ENCODE results near the gene CASZ1. TPM values are rescaled to one million over a fixed set of nuclear protein-coding genes. Genes with fewer than 3 reads are reported as not detected.

CASZ1 gene
- total and polyA plus RNA-seq, 8 donors, result 6.0 to 166 (median 39.8) TPM

- WGBS, 5 donors, result 89 to 96% (median 92%) methylated on average over 6 of the region's 6 CpGs
- H3K27me3 ChIP-seq, result no peaks in the 10 kb centered on the region
Observed at GRCh38 chr1:10610901-10611600, 185.4 kb downstream of the CASZ1 start.

DNA sequence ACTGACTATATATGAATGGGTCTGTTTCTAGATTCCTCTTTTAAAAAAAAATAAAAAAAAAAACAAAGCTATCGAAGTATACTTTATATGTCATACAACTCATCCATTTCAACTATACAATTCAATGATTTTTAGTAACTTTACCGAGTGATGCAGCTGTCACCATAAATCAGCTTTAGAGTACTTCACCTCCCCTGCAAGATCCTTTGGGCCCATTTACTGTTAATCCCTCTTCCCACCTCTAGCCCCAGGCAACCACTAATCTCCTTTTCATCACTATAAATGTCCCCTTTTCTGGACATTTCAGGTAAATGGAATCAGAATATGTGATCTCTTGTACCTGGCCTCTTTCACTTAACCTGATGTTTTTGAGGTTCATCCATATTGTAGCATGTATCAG lies 187.8 kb downstream of the CASZ1 start:
- Histone ChIP-seq H3K27me3 (no peaks in the 10 kb centered on the region), H3K4me1 (no peaks in the 10 kb centered on the region), H3K9me3 (no peaks in the 10 kb centered on the region), H3K36me3 (peaks cover 0 to 11% (median 2%) of the 10 kb centered on the region in 4 donors), H3K4me3 (no peak overlapping the region), H3K27ac (no peak overlapping the region)
- WGBS, 5 donors, result 87 to 99% (median 93%) methylated on average over 2 of the region's 2 CpGs
- no peak for DNase-seq
- TF ChIP-seq POLR2A (IDR thresholded peaks at IDR 0.05), result no peak
- TF ChIP-seq, protein P1, sequence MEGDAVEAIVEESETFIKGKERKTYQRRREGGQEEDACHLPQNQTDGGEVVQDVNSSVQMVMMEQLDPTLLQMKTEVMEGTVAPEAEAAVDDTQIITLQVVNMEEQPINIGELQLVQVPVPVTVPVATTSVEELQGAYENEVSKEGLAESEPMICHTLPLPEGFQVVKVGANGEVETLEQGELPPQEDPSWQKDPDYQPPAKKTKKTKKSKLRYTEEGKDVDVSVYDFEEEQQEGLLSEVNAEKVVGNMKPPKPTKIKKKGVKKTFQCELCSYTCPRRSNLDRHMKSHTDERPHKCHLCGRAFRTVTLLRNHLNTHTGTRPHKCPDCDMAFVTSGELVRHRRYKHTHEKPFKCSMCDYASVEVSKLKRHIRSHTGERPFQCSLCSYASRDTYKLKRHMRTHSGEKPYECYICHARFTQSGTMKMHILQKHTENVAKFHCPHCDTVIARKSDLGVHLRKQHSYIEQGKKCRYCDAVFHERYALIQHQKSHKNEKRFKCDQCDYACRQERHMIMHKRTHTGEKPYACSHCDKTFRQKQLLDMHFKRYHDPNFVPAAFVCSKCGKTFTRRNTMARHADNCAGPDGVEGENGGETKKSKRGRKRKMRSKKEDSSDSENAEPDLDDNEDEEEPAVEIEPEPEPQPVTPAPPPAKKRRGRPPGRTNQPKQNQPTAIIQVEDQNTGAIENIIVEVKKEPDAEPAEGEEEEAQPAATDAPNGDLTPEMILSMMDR (IDR thresholded peaks at IDR 0.05), result no peak
- TF ChIP-seq POLR2AphosphoS5 (IDR thresholded peaks at IDR 0.05), result no peak
- TF ChIP-seq EP300 (IDR thresholded peaks at IDR 0.05), result no peak
- intact Hi-C loops (cut with DNase I; ENCODE audit: low total_unique reads), result no loop called here

More at GRCh38 chr1:10610901-10611600, 185.4 kb downstream of the CASZ1 start:
- no peak for DNase-seq
- Histone ChIP-seq H3K4me1 (no peaks in the 10 kb centered on the region), H3K27ac (no peak overlapping the region), H3K36me3 (peaks cover 0 to 5% (median 2%) of the 10 kb centered on the region in 4 donors), H3K4me3 (no peak overlapping the region), H3K9me3 (no peaks in the 10 kb centered on the region)
- intact Hi-C loops (cut with DNase I; ENCODE audit: low total_unique reads), result no loop called here
- no peak for TF ChIP-seq POLR2AphosphoS5 (IDR thresholded peaks at IDR 0.05)
- TF ChIP-seq, protein P1 (IDR thresholded peaks at IDR 0.05), result no peak
- no peak for TF ChIP-seq POLR2A (IDR thresholded peaks at IDR 0.05)
- TF ChIP-seq EP300 (IDR thresholded peaks at IDR 0.05), result no peak

DNA sequence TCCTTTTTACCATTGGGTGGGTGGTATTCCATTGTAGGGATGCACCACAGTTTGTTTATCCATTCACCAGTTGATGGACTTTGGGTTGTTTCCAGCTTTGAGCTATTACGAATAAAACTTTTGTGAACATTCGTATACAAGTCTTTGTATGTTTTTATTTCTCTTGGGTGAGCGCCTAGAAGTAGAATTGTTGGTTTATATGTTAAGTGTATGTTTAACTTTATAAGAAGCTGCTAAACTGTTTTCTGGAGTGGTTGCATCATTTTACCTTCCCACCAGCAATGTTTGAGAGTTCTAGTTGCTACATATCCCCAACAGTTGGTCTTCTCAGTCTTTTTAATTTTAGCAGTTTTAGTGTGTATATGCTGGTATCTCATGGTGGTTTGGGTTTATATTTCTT lies 189.2 kb downstream of the CASZ1 start:
- Histone ChIP-seq H3K27ac (no peak overlapping the region), H3K4me3 (no peak overlapping the region), H3K9me3 (no peaks in the 10 kb centered on the region), H3K4me1 (peaks cover 0 to 5% (median 0%) of the 10 kb centered on the region in 4 donors), H3K36me3 (peaks cover 0 to 11% (median 0%) of the 10 kb centered on the region in 4 donors), H3K27me3 (no peaks in the 10 kb centered on the region)
- intact Hi-C loops (cut with DNase I; ENCODE audit: low total_unique reads), result no loop called here
- TF ChIP-seq, protein P1 (IDR thresholded peaks at IDR 0.05), result no peak
- TF ChIP-seq POLR2A (IDR thresholded peaks at IDR 0.05) (no peak), POLR2AphosphoS5 (IDR thresholded peaks at IDR 0.05) (no peak), EP300 (IDR thresholded peaks at IDR 0.05) (no peak)
- 61 to 73% (median 68%) methylated on average over 3 of the region's 3 CpGs for WGBS, 5 donors
- no peak for DNase-seq

GRCh38 chr1:10606064-10606463 lies 190.4 kb downstream of the CASZ1 start:
- WGBS, 5 donors, result 91 to 97% (median 95%) methylated on average over 5 to 7 of the region's 7 CpGs
- Histone ChIP-seq H3K36me3 (peaks cover 0 to 11% (median 0%) of the 10 kb centered on the region in 4 donors), H3K27me3 (no peaks in the 10 kb centered on the region), H3K27ac (no peak overlapping the region), H3K4me3 (no peak overlapping the region), H3K9me3 (no peaks in the 10 kb centered on the region), H3K4me1 (peaks cover 0 to 5% (median 0%) of the 10 kb centered on the region in 4 donors)
- DNase-seq, result no peak
- TF ChIP-seq POLR2A (IDR thresholded peaks at IDR 0.05) (no peak), POLR2AphosphoS5 (IDR thresholded peaks at IDR 0.05) (no peak), EP300 (IDR thresholded peaks at IDR 0.05) (no peak)
- TF ChIP-seq, protein P1 (IDR thresholded peaks at IDR 0.05), result no peak
- intact Hi-C loops (cut with DNase I; ENCODE audit: low total_unique reads), result no loop called here

All from stomach (tissue), 9 donors.